Stomach (tissue), 9 donors: ENCODE results near the gene RBM44. TPM values are rescaled to one million over a fixed set of nuclear protein-coding genes. Genes with fewer than 3 reads are reported as not detected.
"Not testable (repeated sequence)": the region's sequence is repeated elsewhere in the genome, so short reads cannot be mapped to it uniquely, and the experiment has no call there.

Source experiments
- DNase-seq, 2 donors: peaks; one replicate each; pipeline versions ENCODE4 v3.0.0 to v3.0.0-alpha.2; 2013 to 2019
- H3K27ac ChIP-seq, 5 donors: fragments of 200-600 bp in 4 of 5; sonication (generic) in 4 of 5; one replicate each; pipeline ENCODE4 v1.5.1; 2013 to 2019; ENCODE audit warnings: mild to moderate bottlenecking in 1 of 5, moderate library complexity in 1 of 5
- H3K27me3 ChIP-seq, 3 donors: fragments of 200-600 bp; sonication (generic); one replicate each; pipeline ENCODE4 v1.5.1; 2017 to 2019; ENCODE audit warnings: mixed run types in 1 of 3
- H3K36me3 ChIP-seq, 4 donors: fragments of 200-600 bp; sonication (generic); 1 replicate in 3 of 4; 2 replicates in 1 of 4; pipeline ENCODE4 v1.5.1; 2016 to 2019
- H3K4me1 ChIP-seq, 4 donors: fragments of 200-600 bp; sonication (generic); one replicate each; pipeline ENCODE4 v1.5.1; 2016 to 2019
- H3K4me3 ChIP-seq, 4 donors: fragments of 200-600 bp; sonication (generic) in 3 of 4; one replicate each; pipeline ENCODE4 v1.5.1; 2016 to 2019; ENCODE audit warnings: mild to moderate bottlenecking in 1 of 4
- H3K9me3 ChIP-seq, 4 donors: fragments of 200-600 bp; sonication (generic); one replicate each; pipeline ENCODE4 v1.5.1; 2016 to 2019
- CTCF ChIP-seq, 7 experiments: fragments of 450-650 bp in 4 of 7; fragments of 200-600 bp in 3 of 7; sonication (generic) in 3 of 7; IDR thresholded peaks; one replicate each; pipeline ENCODE4 v1.5.1; 2016 to 2019; ENCODE audit warnings: antibody characterized with exemption in 7 of 7, control low read depth in 2 of 7, mild to moderate bottlenecking in 1 of 7
- EP300 ChIP-seq: sonication (generic); formaldehyde crosslinking; IDR thresholded peaks from one replicate; pipeline ENCODE4 v1.6.1; 2017; ENCODE audit warnings: antibody characterized with exemption
- POLR2A ChIP-seq, 4 donors: fragments of 450-650 bp; IDR thresholded peaks; one replicate each; pipeline ENCODE4 v1.6.1; 2016; ENCODE audit warnings: antibody characterized with exemption in 4 of 4, control low read depth in 2 of 4, mild to moderate bottlenecking in 1 of 4, moderate library complexity in 1 of 4
- POLR2AphosphoS5 ChIP-seq, 3 donors: sonication (generic); formaldehyde crosslinking; IDR thresholded peaks; one replicate each; pipeline ENCODE4 v1.6.1; 2016; ENCODE audit warnings: antibody characterized with exemption in 3 of 3
- WGBS, 5 donors: extraction: QIAGEN DNeasy Blood & Tissue Kit in 3 of 5; methylation state at CpG; one replicate each; pipeline versions ENCODE4 v1.1.5 to v1.1.7; 2013 to 2018; 5-methylcytosine and 5-hydroxymethylcytosine counted together
- intact Hi-C: fragments of 100-400 bp; cut with DNase I; formaldehyde crosslinking; loops from one replicate; pipeline ENCODE4 v1.15.1; 2023; ENCODE audit warnings: low total_unique reads
- polyA plus RNA-seq, 3 donors: library from polyadenylated mRNA; stranded (reverse); fragments of 200-250 nt; gene quantifications; one replicate each; pipeline ENCODE4 v1.2.3, GENCODE V29; 2013
- total RNA-seq, 5 donors: library from RNA; depleted of rRNA; stranded (reverse); fragments of >200 nt; gene quantifications; one replicate each; pipeline versions ENCODE4 v1.1.0 to v1.2.3, GENCODE V29; 2014 to 2016
- donor health status: healthy with polysubstance abuse.
- donor health status: Bipolar disorder and iron deficiency.
- donor health status: healthy.

The RBM44 gene
- total and polyA plus RNA-seq, 8 donors = under 0.01 to 2.4 (median 1.8) TPM; not detected in 3

- Histone ChIP-seq H3K9me3 (no peaks in the 10 kb centered on the region), H3K36me3 (no peaks in the 10 kb centered on the region), H3K27me3 (peaks cover 0 to 7% (median 0%) of the 10 kb centered on the region in 3 donors), H3K4me3 (no peak overlapping the region), H3K27ac (peak overlapping the region in 3 of 5 donors; percentile 83 to 93 (median 91)), H3K4me1 (peaks cover 18 to 70% (median 36%) of the 10 kb centered on the region in 4 donors)
- TF ChIP-seq POLR2A (IDR thresholded peaks at IDR 0.05) = no peak
- TF ChIP-seq CTCF (IDR thresholded peaks at IDR 0.05) = no peak
- TF ChIP-seq POLR2AphosphoS5 (IDR thresholded peaks at IDR 0.05) = no peak
- no peak for TF ChIP-seq EP300
- no peak for DNase-seq
- intact Hi-C loops = no loop called here
- WGBS, 5 donors = 66 to 79% (median 67%) methylated on average over 13 of the region's 13 CpGs
Measured at GRCh38 chr2:237866101-237866621, 67.6 kb downstream of the RBM44 start.

GRCh38 chr2:237867465-237867864 is 68.9 kb downstream of the RBM44 start:
- no peaks in the 10 kb centered on the region for H3K9me3 ChIP-seq
- 85 to 94% (median 91%) methylated on average over 10 of the region's 10 CpGs for WGBS, 5 donors
- intact Hi-C loops = no loop called here
- H3K4me3 ChIP-seq = no peak overlapping the region
- TF ChIP-seq POLR2AphosphoS5 (IDR thresholded peaks at IDR 0.05) (no peak), POLR2A (IDR thresholded peaks at IDR 0.05) (no peak), EP300 (no peak), CTCF (IDR thresholded peaks at IDR 0.05) (no peak)
- H3K36me3 ChIP-seq = no peaks in the 10 kb centered on the region
- peak overlapping the region in 3 of 5 donors; percentile 23 to 93 (median 78) for H3K27ac ChIP-seq
- H3K4me1 ChIP-seq = peaks cover 7 to 70% (median 26%) of the 10 kb centered on the region in 4 donors
- H3K27me3 ChIP-seq = peaks cover 0 to 7% (median 0%) of the 10 kb centered on the region in 3 donors
- DNase-seq = no peak

- peak overlapping the region in 3 of 5 donors; percentile 23 to 93 (median 78) for H3K27ac ChIP-seq
- DNase-seq, H3K9me3 ChIP-seq, intact Hi-C loops, H3K27me3 ChIP-seq, H3K4me3 ChIP-seq, H3K36me3 ChIP-seq: not testable (repeated sequence)
- WGBS, 5 donors = 87 to 97% (median 94%) methylated on average over 4 of the region's 4 CpGs
- peaks cover under 1 to 70% (median 25%) of the 10 kb centered on the region in 4 donors for H3K4me1 ChIP-seq
Measured at GRCh38 chr2:237868074-237868473, 69.5 kb downstream of the RBM44 start.

GRCh38 chr2:237868631-237869342 is 70.2 kb downstream of the RBM44 start:
- Histone ChIP-seq H3K36me3 (no peaks in the 10 kb centered on the region), H3K9me3 (no peaks in the 10 kb centered on the region), H3K4me1 (peaks cover 0 to 70% (median 27%) of the 10 kb centered on the region in 4 donors), H3K4me3 (no peak overlapping the region), H3K27me3 (no peaks in the 10 kb centered on the region), H3K27ac (peak overlapping the region in 2 of 5 donors; percentile 78 to 93)
- intact Hi-C loops = no loop called here
- no peak for TF ChIP-seq POLR2AphosphoS5 (IDR thresholded peaks at IDR 0.05)
- TF ChIP-seq POLR2A (IDR thresholded peaks at IDR 0.05) = no peak
- TF ChIP-seq EP300 = no peak
- no peak for TF ChIP-seq CTCF (IDR thresholded peaks at IDR 0.05)
- DNase-seq = no peak
- WGBS, 5 donors = 65 to 76% (median 72%) methylated on average over 22 of the region's 22 CpGs
